ENCODE results near the gene NOPCHAP1. TPM values are rescaled to one million over a fixed set of nuclear protein-coding genes. Genes with fewer than 3 reads are reported as not detected.
"Not testable (repeated sequence)": the region's sequence is repeated elsewhere in the genome, so short reads cannot be mapped to it uniquely, and the experiment has no call there.

NOPCHAP1 gene
- total and polyA plus RNA-seq, 10 of the 15 experiments (the other 5 are each of a cell fraction or from before 2014, with no cell fraction given) = 28.0 to 115 (median 40.9) TPM

DNA sequence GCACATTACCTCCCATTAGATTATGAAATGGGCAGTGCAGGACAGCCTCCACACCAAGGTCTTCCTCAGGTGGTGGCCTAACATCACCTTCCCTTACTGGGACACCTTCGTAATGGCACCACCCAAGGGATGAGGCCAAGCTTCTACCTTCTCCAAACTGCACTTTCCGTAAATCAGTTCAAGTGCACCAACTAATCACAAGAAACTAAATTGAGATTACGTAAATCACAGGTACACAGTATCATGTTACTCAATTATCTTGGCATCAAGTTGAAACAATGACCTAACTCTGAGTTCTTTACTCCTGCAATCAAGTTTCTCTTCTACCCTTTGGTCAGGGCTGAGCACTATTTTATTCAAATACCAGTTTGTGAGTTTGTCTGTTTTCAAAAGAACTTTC is 41.9 kb upstream of the NOPCHAP1 start:
- no peaks in the 10 kb centered on the region for H3K36me3 ChIP-seq (ENCODE audit: control insufficient read depth in 2 of 2, insufficient read depth in 2 of 2, low read length in 1 of 2)
- no peak overlapping the region for H3K27ac ChIP-seq (ENCODE audit: control insufficient read depth, insufficient read depth)
- ChIA-PET SMC1A (ENCODE audit: uncharacterized antibody, unreplicated experiment) (no interaction called here), POLR2A (no interaction called here), CTCF (no interaction called here), RAD21 (ENCODE audit: unreplicated experiment) (no interaction called here)
- no peak overlapping the region for H3K4me2 ChIP-seq (ENCODE audit: control insufficient read depth, insufficient read depth)
- in situ Hi-C loops (cut with MboI) = no loop called here
- H3K27me3 ChIP-seq (replicated peaks in 1 of 2; ENCODE audit: control insufficient read depth in 2 of 2, insufficient read depth in 2 of 2, low read length in 1 of 2) = no peaks in the 10 kb centered on the region
- no TSS peak for BruUV-seq (replicated peaks)
- intact Hi-C loops (cut with micrococcal nuclease; ENCODE audit: unreplicated experiment) = no loop called here
- no peak for TF ChIP-seq NFYA (IDR thresholded peaks at IDR 0.05; ENCODE audit: borderline replicate concordance, low read depth, low read length)
- H3K4me1 ChIP-seq (ENCODE audit: control insufficient read depth, insufficient read depth, low read length) = no peaks in the 10 kb centered on the region
- FAIRE-seq (no peak), ATAC-seq (no peak), DNase-seq (ENCODE audit: low read depth, low spot score) (no peak)
- H3K79me2 ChIP-seq (ENCODE audit: control insufficient read depth, insufficient read depth, low read length) = no peaks in the 10 kb centered on the region
- no peaks in the 10 kb centered on the region; the same call in 2 of the 3 replicates for H3K9me3 ChIP-seq (replicated peaks; ENCODE audit: control insufficient read depth, insufficient read depth, low read length)
- no peak overlapping the region for H3K9ac ChIP-seq (ENCODE audit: control insufficient read depth, insufficient read depth, low read length)
- no peak overlapping the region for H3K4me3 ChIP-seq
- 100% methylated on average over 3 of the region's 3 CpGs for WGBS (ENCODE audit: insufficient coverage, insufficient replicate concordance, low lambda C conversion rate, missing lambda C conversion rate)
- no peaks in the 10 kb centered on the region for H4K20me1 ChIP-seq (ENCODE audit: control insufficient read depth, insufficient read depth)
- no peak overlapping the region for H2AFZ ChIP-seq (ENCODE audit: control insufficient read depth, low read depth, low read length)

DNA sequence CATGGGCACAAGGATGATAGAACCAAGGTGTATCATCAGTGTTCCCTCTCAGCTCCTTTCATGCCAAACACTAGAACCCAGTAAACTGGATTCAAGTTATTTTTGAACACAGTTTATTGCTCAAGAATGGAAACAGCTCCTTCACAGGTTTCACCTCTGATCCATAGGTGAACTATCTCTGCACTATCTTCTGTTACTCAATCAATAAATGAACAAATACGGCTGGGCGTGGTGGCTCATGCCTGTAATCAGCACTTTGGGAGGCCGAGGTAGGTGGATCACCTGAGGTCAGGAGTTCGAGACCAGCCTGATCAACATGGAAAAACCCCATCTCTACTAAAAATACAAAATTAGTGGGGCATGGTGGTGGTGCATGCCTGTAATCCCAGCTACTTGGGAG is 37.4 kb upstream of the NOPCHAP1 start:
- in situ Hi-C loops (cut with MboI); POLR2A ChIA-PET; CTCF ChIA-PET; H3K36me3 ChIP-seq (ENCODE audit: control insufficient read depth in 2 of 2, insufficient read depth in 2 of 2, low read length in 1 of 2); H3K9me3 ChIP-seq (replicated peaks; ENCODE audit: control insufficient read depth, insufficient read depth, low read length); ATAC-seq; H3K4me2 ChIP-seq (ENCODE audit: control insufficient read depth, insufficient read depth); H3K9ac ChIP-seq (ENCODE audit: control insufficient read depth, insufficient read depth, low read length); H3K4me1 ChIP-seq (ENCODE audit: control insufficient read depth, insufficient read depth, low read length); H3K27ac ChIP-seq (ENCODE audit: control insufficient read depth, insufficient read depth); H3K4me3 ChIP-seq; H3K27me3 ChIP-seq (replicated peaks in 1 of 2; ENCODE audit: control insufficient read depth in 2 of 2, insufficient read depth in 2 of 2, low read length in 1 of 2); H2AFZ ChIP-seq (ENCODE audit: control insufficient read depth, low read depth, low read length); H4K20me1 ChIP-seq (ENCODE audit: control insufficient read depth, insufficient read depth); intact Hi-C loops (cut with micrococcal nuclease; ENCODE audit: unreplicated experiment); FAIRE-seq; BruUV-seq (replicated peaks); DNase-seq (ENCODE audit: low read depth, low spot score); H3K79me2 ChIP-seq (ENCODE audit: control insufficient read depth, insufficient read depth, low read length): not testable (repeated sequence)
- ChIA-PET RAD21 (ENCODE audit: unreplicated experiment) (interaction anchor here (1.1 kb wide), 2 partner anchors 10 to 567 kb away, joined by 3 read pairs; no protein-coding TSS in a partner anchor), SMC1A (ENCODE audit: uncharacterized antibody, unreplicated experiment) (interaction anchor here (0.6 to 1.2 kb wide), 3 partner anchors 14 to 197 kb away, joined by 3 to 6 read pairs (median 3); no protein-coding TSS in a partner anchor)
- WGBS (ENCODE audit: insufficient coverage, insufficient replicate concordance, low lambda C conversion rate, missing lambda C conversion rate) = 73% methylated on average over 4 of the region's 4 CpGs
